ENCODE results near the gene NF1. TPM values are rescaled to one million over a fixed set of nuclear protein-coding genes. Genes with fewer than 3 reads are reported as not detected.

The NF1 gene
- total RNA-seq, 4 donors from 2014 or later: 61.4 to 81.2 (median 66.6) TPM

- no peak for TF ChIP-seq CTCF (IDR thresholded peaks at IDR 0.05; ENCODE audit: low read depth)
Measured at GRCh38 chr17:31216031-31216751, 121.4 kb downstream of the NF1 start.

- no peak for TF ChIP-seq CTCF (IDR thresholded peaks at IDR 0.05; ENCODE audit: low read depth)
Measured at GRCh38 chr17:31224366-31224765, 129.6 kb downstream of the NF1 start.

GRCh38 chr17:31225831-31226230 is 131.1 kb downstream of the NF1 start:
- no peak for TF ChIP-seq CTCF (IDR thresholded peaks at IDR 0.05; ENCODE audit: low read depth)

GRCh38 chr17:31226373-31226772 is 131.6 kb downstream of the NF1 start:
- no peak for TF ChIP-seq CTCF (IDR thresholded peaks at IDR 0.05; ENCODE audit: low read depth)

- TF ChIP-seq CTCF (IDR thresholded peaks at IDR 0.05; ENCODE audit: low read depth): no peak
Measured at GRCh38 chr17:31226950-31227349, 132.2 kb downstream of the NF1 start.

GRCh38 chr17:31231852-31232251 is 137.1 kb downstream of the NF1 start:
- TF ChIP-seq CTCF (IDR thresholded peaks at IDR 0.05; ENCODE audit: low read depth): no peak

- no peak for TF ChIP-seq CTCF (IDR thresholded peaks at IDR 0.05; ENCODE audit: low read depth)
Measured at GRCh38 chr17:31235110-31235509, 140.3 kb downstream of the NF1 start.

All from subcutaneous adipose tissue (tissue), 4 donors.